Activated CD8-positive, alpha-beta memory T cell treated with anti-CD3 and anti-CD28 coated beads, Interleukin-2, amount 10 ng/mL, durations not matched to agents 7 days and 5 days (primary cell): Measurements from ENCODE around the gene REPS1. TPM values are rescaled to one million over a fixed set of nuclear protein-coding genes. Genes with fewer than 3 reads are reported as not detected.
"Not testable (repeated sequence)": the region's sequence is repeated elsewhere in the genome, so short reads cannot be mapped to it uniquely, and the experiment has no call there.

ENCODE experiments used
- ATAC-seq: fragments of 150-1000 bp; cut with Tn5 transposase; one replicate; pipeline ENCODE4 v1.10.0; 2021; ENCODE audit warnings: moderate library complexity
- CTCF ChIA-PET: fragments of 350-600 bp; sonication (Branson Sonifier 250); formaldehyde crosslinking; loops from one replicate; lab custom pipeline; 2021; ENCODE audit warnings: antibody characterized with exemption; lab: Charles Lee
- DNase-seq: peaks from one replicate; pipeline ENCODE4 v3.0.0-alpha.2; 2020
- H3K27ac Mint-ChIP-seq: one replicate; pipeline ENCODE4 v1.8.0; 2021; ENCODE audit warnings: mild to moderate bottlenecking, mixed read lengths
- H3K27me3 Mint-ChIP-seq: one replicate; pipeline ENCODE4 v1.8.0; 2021; ENCODE audit warnings: mixed read lengths
- H3K36me3 Mint-ChIP-seq: one replicate; pipeline ENCODE4 v1.8.0; 2021; ENCODE audit warnings: mild to moderate bottlenecking, mixed read lengths
- H3K4me1 Mint-ChIP-seq: one replicate; pipeline ENCODE4 v1.8.0; 2021; ENCODE audit warnings: mixed read lengths
- H3K4me3 Mint-ChIP-seq: one replicate; pipeline ENCODE4 v1.8.0; 2021; ENCODE audit warnings: mild to moderate bottlenecking, moderate library complexity, mixed read lengths
- H3K9me3 Mint-ChIP-seq: one replicate; pipeline ENCODE4 v1.8.0; 2022; ENCODE audit warnings: low read depth, mixed read lengths
- total RNA-seq, 2 experiments: library from RNA; stranded (reverse); gene quantifications; one replicate each; pipeline ENCODE4 v1.2.3, GENCODE V29; 2021

The REPS1 gene
- total RNA-seq, 2 experiments from 2014 or later, result 48.2 to 55.2 TPM

DNA sequence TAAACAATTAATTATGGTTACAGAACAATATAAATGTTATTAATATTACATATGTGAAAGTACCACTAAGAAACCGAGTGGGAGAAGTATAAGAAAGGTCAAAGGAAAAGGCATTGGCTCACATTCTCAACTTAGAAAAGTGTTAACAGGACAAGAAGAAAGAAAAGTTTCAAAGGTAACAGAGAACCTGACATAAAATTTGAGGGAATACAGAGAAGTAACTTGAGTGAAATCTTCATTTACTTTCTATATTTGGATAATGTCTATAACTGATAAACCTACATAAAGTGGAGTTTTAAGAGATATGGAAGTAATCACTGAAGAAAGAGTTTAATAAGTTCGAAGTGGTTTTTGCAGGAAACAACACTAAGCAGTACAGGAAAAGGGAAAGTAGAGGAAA, 30.1 kb downstream of the REPS1 start:
- peaks cover 38% of the 10 kb centered on the region for H3K4me1 Mint-ChIP-seq
- H3K4me3 Mint-ChIP-seq, result no peak overlapping the region
- CTCF ChIA-PET, result no interaction called here
- H3K36me3 Mint-ChIP-seq, result peaks cover 17% of the 10 kb centered on the region
- ATAC-seq, result no peak
- no peaks in the 10 kb centered on the region for H3K9me3 Mint-ChIP-seq
- DNase-seq, result no peak
- no peaks in the 10 kb centered on the region for H3K27me3 Mint-ChIP-seq
- no peak overlapping the region for H3K27ac Mint-ChIP-seq

- no peaks in the 10 kb centered on the region for H3K9me3 Mint-ChIP-seq
- peaks cover 39% of the 10 kb centered on the region for H3K4me1 Mint-ChIP-seq
- H3K4me3 Mint-ChIP-seq, result no peak overlapping the region
- no peak for DNase-seq
- no peaks in the 10 kb centered on the region for H3K27me3 Mint-ChIP-seq
- no peak for ATAC-seq
- H3K27ac Mint-ChIP-seq, result no peak overlapping the region
- peaks cover 18% of the 10 kb centered on the region for H3K36me3 Mint-ChIP-seq
- CTCF ChIA-PET, result no interaction called here
These were observed 30.6 kb downstream of the REPS1 start for GRCh38 chr6:138957484-138957883.

DNA sequence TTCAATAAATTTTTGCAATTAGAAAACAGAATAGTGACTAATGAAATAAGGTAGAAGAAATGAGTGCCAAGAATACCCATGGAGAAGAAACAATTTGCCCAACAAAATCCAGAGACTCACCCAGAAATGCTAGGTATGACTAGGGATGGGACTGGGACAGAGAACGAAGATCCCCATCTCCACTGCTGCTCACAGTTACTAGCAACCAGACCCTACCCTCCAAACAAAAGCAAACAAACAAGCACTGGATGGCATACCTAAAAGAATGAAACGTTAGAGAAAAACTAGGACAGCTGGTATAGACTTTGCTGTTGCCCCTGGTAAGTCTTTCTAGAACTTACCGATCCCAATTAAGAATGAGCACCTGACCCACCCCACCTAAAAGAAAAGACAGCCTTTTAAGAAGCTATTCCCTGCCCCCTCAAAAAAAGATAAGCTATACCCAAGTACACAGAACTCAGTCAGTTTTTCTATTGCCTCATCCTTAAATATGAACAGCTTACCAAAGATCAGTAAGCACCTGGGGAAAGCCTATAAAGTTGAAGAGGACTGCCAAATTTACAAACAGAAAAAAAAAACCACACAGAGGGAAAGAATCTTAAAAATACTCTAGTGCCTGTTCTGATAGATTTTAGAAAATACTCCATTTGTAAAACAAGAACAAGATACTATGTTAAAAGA, 31.7 kb downstream of the REPS1 start:
- DNase-seq (no peak), ATAC-seq (no peak)
- CTCF ChIA-PET, result no interaction called here
- Mint-ChIP-seq H3K36me3 (peaks cover 16% of the 10 kb centered on the region), H3K4me1 (peaks cover 40% of the 10 kb centered on the region), H3K27me3 (no peaks in the 10 kb centered on the region), H3K9me3 (no peaks in the 10 kb centered on the region), H3K27ac (no peak overlapping the region), H3K4me3 (no peak overlapping the region)

DNA sequence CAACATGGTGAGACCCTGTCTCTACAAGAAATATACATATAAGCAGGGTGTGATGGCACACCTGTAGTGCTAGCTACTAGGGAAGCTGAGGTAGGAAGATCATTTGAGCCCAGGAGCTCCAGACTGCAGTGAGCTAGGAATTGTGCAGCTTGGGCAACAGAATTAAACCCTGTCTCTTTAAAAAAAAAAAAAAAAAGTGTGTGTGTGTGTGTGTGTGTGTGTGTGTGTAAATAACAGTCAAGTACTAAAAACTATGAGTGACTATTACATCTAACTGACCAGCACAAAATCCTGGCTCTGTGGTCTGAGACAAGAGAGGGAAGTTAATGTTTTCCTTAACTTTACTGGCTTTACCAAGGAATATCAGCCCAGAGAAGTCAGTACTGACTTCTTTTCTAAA, 32.8 kb downstream of the REPS1 start:
- DNase-seq, result no peak
- peaks cover 16% of the 10 kb centered on the region for H3K36me3 Mint-ChIP-seq
- ATAC-seq, result no peak
- H3K27ac Mint-ChIP-seq, result no peak overlapping the region
- CTCF ChIA-PET, result no interaction called here
- peaks cover 40% of the 10 kb centered on the region for H3K4me1 Mint-ChIP-seq
- H3K27me3 Mint-ChIP-seq, result no peaks in the 10 kb centered on the region
- H3K9me3 Mint-ChIP-seq, result no peaks in the 10 kb centered on the region
- H3K4me3 Mint-ChIP-seq, result no peak overlapping the region

GRCh38 chr6:138953451-138953850, 34.6 kb downstream of the REPS1 start:
- peaks cover 21% of the 10 kb centered on the region for H3K36me3 Mint-ChIP-seq
- H3K27ac Mint-ChIP-seq, result no peak overlapping the region
- H3K9me3 Mint-ChIP-seq, result no peaks in the 10 kb centered on the region
- no peak for DNase-seq
- H3K4me1 Mint-ChIP-seq, result peaks cover 38% of the 10 kb centered on the region
- no peak overlapping the region for H3K4me3 Mint-ChIP-seq
- H3K27me3 Mint-ChIP-seq, result no peaks in the 10 kb centered on the region
- no peak for ATAC-seq
- CTCF ChIA-PET, result no interaction called here

GRCh38 chr6:138948546-138949179, 39.4 kb downstream of the REPS1 start:
- H3K27me3 Mint-ChIP-seq, result no peaks in the 10 kb centered on the region
- no peak for ATAC-seq
- peaks cover 29% of the 10 kb centered on the region for H3K36me3 Mint-ChIP-seq
- DNase-seq, result no peak
- H3K27ac Mint-ChIP-seq, result no peak overlapping the region
- CTCF ChIA-PET, result no interaction called here
- peaks cover 50% of the 10 kb centered on the region for H3K4me1 Mint-ChIP-seq
- H3K4me3 Mint-ChIP-seq, result no peak overlapping the region
- H3K9me3 Mint-ChIP-seq, result no peaks in the 10 kb centered on the region

- Mint-ChIP-seq H3K4me3 (no peak overlapping the region), H3K36me3 (peaks cover 33% of the 10 kb centered on the region), H3K9me3 (no peaks in the 10 kb centered on the region), H3K27me3 (no peaks in the 10 kb centered on the region), H3K27ac (no peak overlapping the region), H3K4me1 (peaks cover 45% of the 10 kb centered on the region)
- CTCF ChIA-PET, result no interaction called here
- DNase-seq (no peak), ATAC-seq (no peak)
These were observed 40.0 kb downstream of the REPS1 start for GRCh38 chr6:138948004-138948403.

GRCh38 chr6:138945354-138945753, 42.7 kb downstream of the REPS1 start:
- DNase-seq, result no peak
- ATAC-seq, result no peak
- Mint-ChIP-seq H3K27me3 (no peaks in the 10 kb centered on the region), H3K36me3 (peaks cover 42% of the 10 kb centered on the region), H3K4me3 (no peak overlapping the region), H3K4me1 (peaks cover 43% of the 10 kb centered on the region), H3K27ac (no peak overlapping the region), H3K9me3 (no peaks in the 10 kb centered on the region)
- CTCF ChIA-PET, result no interaction called here

DNA sequence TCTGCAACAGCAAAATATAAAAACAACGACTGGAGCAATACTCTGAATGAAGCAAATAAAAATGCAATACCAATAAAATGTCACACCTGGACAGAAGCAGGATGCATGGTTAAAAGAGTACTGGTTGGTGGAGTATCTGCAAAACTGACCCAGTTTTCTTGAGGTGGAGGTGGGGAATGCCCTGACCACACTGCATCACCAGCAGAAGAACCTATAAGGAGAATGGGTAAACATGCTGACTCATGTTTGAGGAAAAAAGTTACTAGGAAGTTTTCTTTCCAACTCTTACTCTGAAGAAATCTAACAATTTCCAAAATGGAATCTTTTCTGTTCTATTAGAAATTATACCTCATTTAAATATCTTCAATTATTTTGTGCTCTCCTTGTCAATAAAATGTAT, 43.6 kb downstream of the REPS1 start:
- DNase-seq (peak; percentile 58), ATAC-seq (no peak)
- Mint-ChIP-seq H3K36me3 (peaks cover 42% of the 10 kb centered on the region), H3K27me3 (no peaks in the 10 kb centered on the region), H3K27ac (peak overlapping the region; percentile 36), H3K4me3 (no peak overlapping the region), H3K9me3 (no peaks in the 10 kb centered on the region), H3K4me1 (peaks cover 43% of the 10 kb centered on the region)
- CTCF ChIA-PET, result no interaction called here

GRCh38 chr6:138943089-138943625, 44.9 kb downstream of the REPS1 start:
- Mint-ChIP-seq H3K27ac (peak overlapping the region; percentile 23), H3K4me3 (no peak overlapping the region), H3K9me3 (no peaks in the 10 kb centered on the region), H3K36me3 (peaks cover 48% of the 10 kb centered on the region), H3K4me1 (peaks cover 38% of the 10 kb centered on the region), H3K27me3 (no peaks in the 10 kb centered on the region)
- ATAC-seq (no peak), DNase-seq (no peak)
- CTCF ChIA-PET, result interaction anchor here (0.7 kb wide), 1 partner anchor 11 kb away, joined by 3 read pairs; no protein-coding TSS in a partner anchor

DNA sequence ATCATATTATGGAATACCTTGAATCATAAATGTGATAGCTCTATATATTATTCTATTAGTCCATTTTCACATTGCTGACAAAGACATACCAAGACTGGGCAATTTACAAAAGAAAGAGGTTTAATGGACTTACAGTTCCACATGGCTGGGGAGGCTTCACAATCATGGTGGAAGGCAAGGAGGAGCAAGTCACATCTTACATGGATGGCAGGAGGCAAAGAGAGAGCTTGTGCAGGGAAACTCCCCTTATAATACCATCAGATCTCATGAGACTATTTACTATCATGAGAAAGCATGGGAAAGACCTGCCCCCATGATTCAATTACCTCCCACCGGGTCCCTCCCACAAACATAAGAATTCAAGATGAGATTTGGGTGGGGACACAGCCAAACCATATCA, 51.2 kb downstream of the REPS1 start:
- CTCF ChIA-PET, result not testable (repeated sequence)

GRCh38 chr6:138931660-138932059, 56.4 kb downstream of the REPS1 start:
- H3K4me3 Mint-ChIP-seq, result no peak overlapping the region
- no peaks in the 10 kb centered on the region for H3K27me3 Mint-ChIP-seq
- ATAC-seq (no peak), DNase-seq (no peak)
- CTCF ChIA-PET, result interaction anchor here (1.3 kb wide), 2 partner anchors 13 to 116 kb away, joined by 3 read pairs; no protein-coding TSS in a partner anchor
- H3K36me3 Mint-ChIP-seq, result peaks cover 23% of the 10 kb centered on the region
- no peak overlapping the region for H3K27ac Mint-ChIP-seq
- H3K9me3 Mint-ChIP-seq, result peaks cover 2% of the 10 kb centered on the region
- H3K4me1 Mint-ChIP-seq, result peaks cover 5% of the 10 kb centered on the region

More for the DNA sequence above, 51.2 kb downstream of the REPS1 start:
- not testable (repeated sequence) for H3K27me3 Mint-ChIP-seq, H3K4me1 Mint-ChIP-seq, ATAC-seq, H3K4me3 Mint-ChIP-seq, DNase-seq, H3K9me3 Mint-ChIP-seq, H3K27ac Mint-ChIP-seq
- peaks cover 53% of the 10 kb centered on the region for H3K36me3 Mint-ChIP-seq

- Mint-ChIP-seq H3K4me1 (peaks cover under 1% of the 10 kb centered on the region), H3K36me3 (peaks cover 12% of the 10 kb centered on the region), H3K4me3 (no peak overlapping the region), H3K27ac (no peak overlapping the region), H3K27me3 (no peaks in the 10 kb centered on the region), H3K9me3 (no peaks in the 10 kb centered on the region)
- CTCF ChIA-PET, result no interaction called here
- no peak for DNase-seq
- no peak for ATAC-seq
These were observed 61.5 kb downstream of the REPS1 start for GRCh38 chr6:138926579-138926978.

- H3K4me1 Mint-ChIP-seq, result no peaks in the 10 kb centered on the region
- CTCF ChIA-PET, result no interaction called here
- peaks cover 12% of the 10 kb centered on the region for H3K36me3 Mint-ChIP-seq
- ATAC-seq (no peak), DNase-seq (no peak)
- no peaks in the 10 kb centered on the region for H3K9me3 Mint-ChIP-seq
- no peaks in the 10 kb centered on the region for H3K27me3 Mint-ChIP-seq
- no peak overlapping the region for H3K27ac Mint-ChIP-seq
- no peak overlapping the region for H3K4me3 Mint-ChIP-seq
These were observed 62.2 kb downstream of the REPS1 start for GRCh38 chr6:138925806-138926205.
